Peyer's patch (tissue), 4 donors: ENCODE measurements around the gene GP1BB.

Experiments used
- CTCF ChIP-seq, 6 experiments: fragments of 450-650 bp in 4 of 6; fragments of 200-600 bp in 2 of 6; sonication (generic) in 1 of 6; IDR thresholded peaks; one replicate each; pipeline ENCODE4 v1.5.1; 2017 to 2019; ENCODE audit warnings: antibody characterized with exemption in 6 of 6, mild to moderate bottlenecking in 3 of 6, moderate library complexity in 1 of 6
- POLR2A ChIP-seq, 2 donors: fragments of 450-650 bp; IDR thresholded peaks; one replicate each; pipeline ENCODE4 v1.5.1; 2017; ENCODE audit warnings: antibody characterized with exemption in 2 of 2, mild to moderate bottlenecking in 2 of 2, moderate library complexity in 2 of 2

GRCh38 chr22:19713245-19713644 lies 10.1 kb upstream of the GP1BB start:
- no peak for TF ChIP-seq CTCF (IDR thresholded peaks at IDR 0.05)
- TF ChIP-seq POLR2A (IDR thresholded peaks at IDR 0.05), result no peak
